Measurements from ENCODE around the gene KCTD4.

The KCTD4 gene

GRCh38 chr13:45219123-45219891 is 18.5 kb upstream of the KCTD4 start:
- no peak for DNase-seq (ENCODE audit: low spot score)
- ChIA-PET CTCF (interaction anchor here (0.6 to 0.9 kb wide), 3 partner anchors 21 to 76 kb away, joined by 3 to 9 read pairs (median 3); no protein-coding TSS in a partner anchor), POLR2A (ENCODE audit: low non-redundant PET) (no interaction called here)
- no peak for TF ChIP-seq CTCF (conservative IDR thresholded peaks at IDR 0.05; ENCODE audit: low read depth)
- H3K27ac ChIP-seq: no peak overlapping the region

GRCh38 chr13:45218689-45219088 is 17.8 kb upstream of the KCTD4 start:
- DNase-seq (ENCODE audit: low spot score): no peak
- ChIA-PET CTCF (interaction anchor here (0.6 to 0.7 kb wide), 2 partner anchors 58 to 76 kb away, joined by 3 read pairs; no protein-coding TSS in a partner anchor), POLR2A (ENCODE audit: low non-redundant PET) (no interaction called here)
- no peak for TF ChIP-seq CTCF (conservative IDR thresholded peaks at IDR 0.05; ENCODE audit: low read depth)
- H3K27ac ChIP-seq: no peak overlapping the region

- no peak for TF ChIP-seq CTCF (conservative IDR thresholded peaks at IDR 0.05; ENCODE audit: low read depth)
- ChIA-PET POLR2A (ENCODE audit: low non-redundant PET) (no interaction called here), CTCF (interaction anchor here (0.6 kb wide), 1 partner anchor 19 kb away, joined by 3 read pairs; no protein-coding TSS in a partner anchor)
- DNase-seq (ENCODE audit: low spot score): no peak
- H3K27ac ChIP-seq: peak overlapping the region; percentile 63
Measured at GRCh38 chr13:45216193-45216592, 15.3 kb upstream of the KCTD4 start.

- TF ChIP-seq CTCF (conservative IDR thresholded peaks at IDR 0.05; ENCODE audit: low read depth): no peak
- H3K27ac ChIP-seq: peak overlapping the region; percentile 63
- ChIA-PET POLR2A (ENCODE audit: low non-redundant PET) (no interaction called here), CTCF (interaction anchor here (0.6 kb wide), 1 partner anchor 20 kb away, joined by 3 read pairs; no protein-coding TSS in a partner anchor)
- DNase-seq (ENCODE audit: low spot score): no peak
Measured at GRCh38 chr13:45215392-45216077, 14.7 kb upstream of the KCTD4 start.

GRCh38 chr13:45209229-45209628 is 8.4 kb upstream of the KCTD4 start:
- no peak for DNase-seq (ENCODE audit: low spot score)
- TF ChIP-seq CTCF (conservative IDR thresholded peaks at IDR 0.05; ENCODE audit: low read depth): no peak
- CTCF ChIA-PET: no interaction called here
- POLR2A ChIA-PET (ENCODE audit: low non-redundant PET): no interaction called here
- no peak overlapping the region for H3K27ac ChIP-seq

GRCh38 chr13:45208132-45208531 is 7.3 kb upstream of the KCTD4 start:
- POLR2A ChIA-PET (ENCODE audit: low non-redundant PET): no interaction called here
- H3K27ac ChIP-seq: peak overlapping the region; percentile 97
- DNase-seq (ENCODE audit: low spot score): no peak
- CTCF ChIA-PET: no interaction called here
- TF ChIP-seq CTCF (conservative IDR thresholded peaks at IDR 0.05; ENCODE audit: low read depth): no peak
